PFSK-1 (cell line): ENCODE measurements around the gene GUCA2A.

Experiments used
- FOXP2 ChIP-seq: optimal IDR thresholded peaks from 2 replicates; pipeline ENCODE3; 2011; ENCODE audit warnings: borderline replicate concordance, control low read depth, inconsistent platforms; ENCODE audit not compliant: insufficient read depth; ENCODE audit errors: extremely low read length, extremely low read depth
- POLR2AphosphoS5 ChIP-seq: IDR thresholded peaks from 2 replicates; pipeline ENCODE4 v1.6.1; 2012; ENCODE audit warnings: low read depth, mild to moderate bottlenecking, control low read depth, low read length, moderate library complexity
- SIN3A ChIP-seq: IDR thresholded peaks from 2 replicates; pipeline ENCODE4 v1.6.1; 2012; ENCODE audit warnings: mild to moderate bottlenecking, low read length, moderate library complexity, borderline replicate concordance; ENCODE audit not compliant: insufficient read depth
- TAF1 ChIP-seq: IDR thresholded peaks from 2 replicates; pipeline ENCODE4 v1.6.1; 2012; ENCODE audit warnings: low read length, control low read depth, borderline replicate concordance; ENCODE audit not compliant: insufficient read depth
- TF ChIP-seq, protein P1 (sequence below), 2 experiments: IDR thresholded peaks; 2 replicates each; pipeline versions ENCODE4 v1.6.1 to v1.8.0; 2011 to 2012; ENCODE audit warnings: low read depth in 2 of 2, low read length in 2 of 2, control low read depth in 1 of 2, inconsistent platforms in 1 of 2, mild to moderate bottlenecking in 1 of 2, moderate library complexity in 1 of 2; ENCODE audit not compliant: insufficient read depth in 1 of 2

The GUCA2A gene

DNA sequence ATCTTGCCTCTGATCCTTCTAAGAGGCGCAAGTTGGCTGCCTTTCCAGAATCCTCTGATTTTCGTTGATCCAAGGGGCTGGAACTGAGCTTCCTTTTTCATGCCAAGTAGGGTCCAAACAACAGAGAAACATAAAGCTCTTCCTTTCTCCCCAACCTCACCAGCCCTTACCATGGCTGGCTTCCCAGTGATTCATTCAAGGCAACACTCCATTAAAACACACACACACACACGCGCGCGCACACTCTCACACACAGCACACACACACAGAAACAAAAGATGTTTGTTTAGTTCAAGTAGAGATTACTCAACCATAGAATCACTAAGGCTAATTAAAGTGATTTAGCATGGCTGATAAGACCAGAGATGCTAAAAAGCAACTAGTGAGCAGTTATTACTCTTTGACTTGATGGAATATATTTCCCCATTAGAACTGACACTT, 13.0 kb upstream of the GUCA2A start:
- no peak for TF ChIP-seq POLR2AphosphoS5
- TF ChIP-seq SIN3A = no peak
- TF ChIP-seq, protein P1, sequence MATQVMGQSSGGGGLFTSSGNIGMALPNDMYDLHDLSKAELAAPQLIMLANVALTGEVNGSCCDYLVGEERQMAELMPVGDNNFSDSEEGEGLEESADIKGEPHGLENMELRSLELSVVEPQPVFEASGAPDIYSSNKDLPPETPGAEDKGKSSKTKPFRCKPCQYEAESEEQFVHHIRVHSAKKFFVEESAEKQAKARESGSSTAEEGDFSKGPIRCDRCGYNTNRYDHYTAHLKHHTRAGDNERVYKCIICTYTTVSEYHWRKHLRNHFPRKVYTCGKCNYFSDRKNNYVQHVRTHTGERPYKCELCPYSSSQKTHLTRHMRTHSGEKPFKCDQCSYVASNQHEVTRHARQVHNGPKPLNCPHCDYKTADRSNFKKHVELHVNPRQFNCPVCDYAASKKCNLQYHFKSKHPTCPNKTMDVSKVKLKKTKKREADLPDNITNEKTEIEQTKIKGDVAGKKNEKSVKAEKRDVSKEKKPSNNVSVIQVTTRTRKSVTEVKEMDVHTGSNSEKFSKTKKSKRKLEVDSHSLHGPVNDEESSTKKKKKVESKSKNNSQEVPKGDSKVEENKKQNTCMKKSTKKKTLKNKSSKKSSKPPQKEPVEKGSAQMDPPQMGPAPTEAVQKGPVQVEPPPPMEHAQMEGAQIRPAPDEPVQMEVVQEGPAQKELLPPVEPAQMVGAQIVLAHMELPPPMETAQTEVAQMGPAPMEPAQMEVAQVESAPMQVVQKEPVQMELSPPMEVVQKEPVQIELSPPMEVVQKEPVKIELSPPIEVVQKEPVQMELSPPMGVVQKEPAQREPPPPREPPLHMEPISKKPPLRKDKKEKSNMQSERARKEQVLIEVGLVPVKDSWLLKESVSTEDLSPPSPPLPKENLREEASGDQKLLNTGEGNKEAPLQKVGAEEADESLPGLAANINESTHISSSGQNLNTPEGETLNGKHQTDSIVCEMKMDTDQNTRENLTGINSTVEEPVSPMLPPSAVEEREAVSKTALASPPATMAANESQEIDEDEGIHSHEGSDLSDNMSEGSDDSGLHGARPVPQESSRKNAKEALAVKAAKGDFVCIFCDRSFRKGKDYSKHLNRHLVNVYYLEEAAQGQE (IDR thresholded peaks at IDR 0.05; ENCODE audit: insufficient read depth in 1 of 2, low read depth in 2 of 2, low read length in 2 of 2) = no peak
- TF ChIP-seq TAF1 = no peak
- no peak for TF ChIP-seq FOXP2

DNA sequence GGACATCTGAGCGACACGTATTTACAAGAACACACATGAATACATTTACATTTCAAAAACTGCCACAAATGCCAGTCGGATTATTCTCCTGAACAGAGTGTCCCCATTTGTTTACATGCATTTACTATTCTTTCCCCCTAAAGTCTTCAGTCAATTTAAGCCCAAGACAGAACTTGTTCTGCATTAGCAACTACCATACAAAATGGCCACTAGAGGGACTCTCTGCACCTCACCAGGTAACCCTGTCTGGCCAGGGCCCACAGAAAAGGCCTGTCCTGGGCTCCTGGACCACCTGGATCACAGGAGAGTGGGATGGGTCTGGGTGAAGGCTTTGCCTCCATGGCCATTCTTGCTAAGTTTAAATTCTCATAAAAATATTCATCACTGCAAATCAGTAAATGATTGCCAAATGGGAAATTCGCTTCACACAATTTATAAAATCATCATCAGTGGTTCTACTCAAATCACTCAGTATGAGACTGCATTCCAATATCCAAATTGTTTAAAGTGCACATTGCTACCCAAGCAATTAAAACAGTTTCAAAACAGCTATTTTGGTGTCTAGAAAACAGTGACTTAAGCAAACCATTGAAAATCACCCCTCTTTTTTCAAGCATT, 12.5 kb upstream of the GUCA2A start:
- TF ChIP-seq SIN3A (no peak), POLR2AphosphoS5 (no peak), TAF1 (no peak), FOXP2 (no peak)
- TF ChIP-seq, protein P1 (IDR thresholded peaks at IDR 0.05; ENCODE audit: insufficient read depth in 1 of 2, low read depth in 2 of 2, low read length in 2 of 2) = no peak

DNA sequence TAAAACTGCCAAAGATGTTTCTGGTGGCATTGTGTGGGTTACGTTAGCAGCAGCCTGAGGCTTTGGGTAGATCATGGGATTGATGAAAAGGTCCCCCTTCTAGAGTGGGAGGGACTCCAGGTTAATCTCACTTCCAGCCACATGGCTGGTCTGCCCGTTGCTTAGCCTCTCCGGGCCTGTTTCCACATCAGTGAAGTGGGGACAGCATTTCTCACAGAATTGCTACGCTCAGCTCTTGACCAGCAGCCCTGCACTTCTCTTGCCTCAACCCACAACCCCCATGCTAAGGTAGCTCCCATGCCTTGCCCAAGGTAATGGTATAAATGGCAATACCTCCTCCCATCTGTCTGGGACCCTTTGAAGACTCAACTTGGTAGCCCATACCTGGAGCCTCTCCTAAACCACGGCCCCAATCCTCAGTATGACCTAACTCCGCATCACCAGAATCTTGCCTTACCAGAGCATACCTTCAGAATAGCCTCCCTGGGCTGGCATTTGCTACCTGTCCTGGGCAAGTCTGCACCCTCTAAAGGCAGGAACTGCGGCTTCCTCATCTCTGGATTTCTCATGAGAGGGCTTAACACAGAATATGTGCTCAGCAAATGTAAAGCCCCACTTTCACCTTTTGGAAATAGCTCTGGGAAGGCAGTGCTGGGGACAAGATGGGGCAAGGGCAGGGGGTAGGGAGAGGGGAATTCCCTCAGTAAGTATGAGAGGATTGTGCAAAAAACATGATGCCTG, 10.9 kb upstream of the GUCA2A start:
- TF ChIP-seq POLR2AphosphoS5 (no peak), SIN3A (no peak), FOXP2 (no peak), TAF1 (no peak)
- TF ChIP-seq, protein P1 (IDR thresholded peaks at IDR 0.05; ENCODE audit: insufficient read depth in 1 of 2, low read depth in 2 of 2, low read length in 2 of 2) = no peak

DNA sequence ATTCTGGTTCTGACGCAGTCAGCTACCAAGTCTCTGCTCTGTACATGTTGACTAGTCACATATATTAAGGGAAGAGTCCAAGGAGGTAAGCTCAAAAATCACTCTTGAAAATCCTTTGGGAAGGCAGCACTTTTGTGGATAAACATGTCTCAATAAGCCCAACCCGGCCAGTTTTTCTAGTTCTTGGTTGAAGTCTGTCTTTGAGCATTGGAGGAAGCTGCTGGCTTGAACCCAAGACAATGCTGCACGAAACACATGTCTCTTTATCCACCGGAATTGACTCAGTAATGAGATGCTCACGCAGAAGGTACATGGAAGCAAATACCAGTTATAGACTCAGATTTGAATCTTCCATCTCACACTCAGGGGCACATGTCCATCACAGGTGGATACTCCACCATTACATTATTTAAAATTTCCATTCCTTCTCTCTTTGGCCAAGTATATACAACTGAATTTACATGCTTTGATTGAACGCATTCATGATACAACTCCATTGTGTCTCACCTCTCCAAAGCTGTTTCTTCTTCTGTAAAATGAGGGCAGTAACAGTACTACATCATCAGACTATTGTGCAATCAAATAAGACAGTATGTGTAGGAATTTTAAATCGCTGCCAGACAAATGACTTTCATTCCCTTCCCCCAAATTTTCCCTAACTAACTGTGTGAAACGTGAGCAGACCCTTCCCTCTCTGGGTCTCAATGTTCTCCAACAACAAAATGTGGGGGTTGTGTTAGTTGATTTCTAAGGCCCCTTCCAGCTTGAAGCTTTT, 9.6 kb upstream of the GUCA2A start:
- TF ChIP-seq SIN3A (no peak), TAF1 (no peak)

DNA sequence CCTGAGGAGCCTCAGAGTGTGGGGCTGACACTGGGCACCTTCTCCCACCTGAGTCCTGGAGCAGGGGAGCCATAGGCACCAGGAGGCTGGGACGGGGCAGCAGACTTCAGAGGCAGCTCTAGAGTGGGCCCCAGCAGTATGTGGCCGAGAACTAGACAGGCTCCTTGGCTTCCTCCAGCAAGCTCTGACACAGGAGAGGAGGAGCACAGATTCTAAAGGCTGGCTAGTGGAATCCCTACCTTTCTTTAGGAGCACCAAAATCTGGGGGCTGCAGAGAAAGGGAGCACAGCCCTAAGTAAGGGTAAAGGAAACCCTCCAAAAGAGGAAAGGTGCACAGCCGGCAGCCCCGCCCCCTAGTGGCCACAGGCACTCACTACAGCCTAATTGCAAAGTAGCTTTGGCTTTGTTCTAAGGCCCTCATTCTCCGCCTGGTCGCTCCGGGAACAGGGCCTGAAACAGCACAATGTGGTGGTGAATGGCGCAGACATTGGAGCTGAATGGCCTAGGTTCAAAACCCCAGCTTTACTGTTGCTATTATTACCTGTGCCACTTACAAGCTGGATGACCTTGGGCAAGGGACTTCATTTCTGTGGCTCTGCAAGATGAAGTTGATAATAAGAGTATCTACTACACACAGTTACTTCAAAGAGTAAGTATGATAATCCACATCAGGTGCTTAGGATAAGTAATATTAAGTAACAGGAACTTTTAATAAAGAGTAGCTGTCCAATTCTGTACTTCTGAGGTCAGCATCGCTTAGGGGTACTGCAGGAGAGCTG, 8.8 kb upstream of the GUCA2A start:
- no peak for TF ChIP-seq SIN3A
- TF ChIP-seq, protein P1 (IDR thresholded peaks at IDR 0.05; ENCODE audit: insufficient read depth in 1 of 2, low read depth in 2 of 2, low read length in 2 of 2) = no peak
- TF ChIP-seq FOXP2 = no peak
- TF ChIP-seq POLR2AphosphoS5 = no peak
- no peak for TF ChIP-seq TAF1
